GM23338 (cell line): Measurements from ENCODE around the gene TMEM255B. TPM values are rescaled to one million over a fixed set of nuclear protein-coding genes. Genes with fewer than 3 reads are reported as not detected.

Experiments used
- ATAC-seq: fragments of 200-7000 bp; cut with Tn5 transposase; 3 replicates; pipeline ENCODE4 v1.9.1; 2020
- DNase-seq: peaks from one replicate; pipeline ENCODE4 v3.0.0-alpha.2; 2015; ENCODE audit warnings: low spot score
- H2AFZ ChIP-seq: fragments of 200-600 bp; sonication (generic); 2 replicates; pipeline ENCODE4 v1.8.0; 2016; ENCODE audit warnings: antibody characterized with exemption, mild to moderate bottlenecking, moderate library complexity
- H3F3A ChIP-seq: fragments of 200-600 bp; sonication (generic); replicated peaks from 2 replicates; pipeline ENCODE4 v1.8.0; 2017; ENCODE audit warnings: antibody characterized with exemption, mixed run types, low read depth
- H3K27ac ChIP-seq: fragments of 200-600 bp; sonication (generic); 2 replicates; pipeline ENCODE4 v1.6.1; 2016; ENCODE audit warnings: low read depth
- H3K27me3 ChIP-seq: fragments of 200-600 bp; sonication (generic); 2 replicates; pipeline ENCODE4 v1.8.0; 2016; ENCODE audit warnings: mild to moderate bottlenecking, mixed run types, moderate library complexity; ENCODE audit not compliant: insufficient read depth
- H3K36me3 ChIP-seq: fragments of 200-600 bp; sonication (generic); 2 replicates; pipeline ENCODE4 v1.8.0; 2016; ENCODE audit warnings: mild to moderate bottlenecking; ENCODE audit not compliant: insufficient read depth
- H3K4me1 ChIP-seq: fragments of 200-600 bp; sonication (generic); 2 replicates; pipeline ENCODE4 v1.8.0; 2016; ENCODE audit warnings: mild to moderate bottlenecking, moderate library complexity; ENCODE audit not compliant: insufficient read depth
- H3K4me2 ChIP-seq: fragments of 200-600 bp; sonication (generic); 2 replicates; pipeline ENCODE4 v1.7.1; 2017; ENCODE audit warnings: mixed run types
- H3K4me3 ChIP-seq: fragments of 200-600 bp; sonication (generic); 2 replicates; pipeline ENCODE4 v1.6.1; 2016; ENCODE audit warnings: mixed run types
- H3K79me2 ChIP-seq: fragments of 200-600 bp; sonication (generic); replicated peaks from 2 replicates; pipeline ENCODE4 v1.8.0; 2017; ENCODE audit warnings: mild to moderate bottlenecking; ENCODE audit not compliant: insufficient read depth
- H3K9me2 ChIP-seq: fragments of 200-600 bp; sonication (generic); 2 replicates; pipeline ENCODE4 v1.8.0; 2017; ENCODE audit not compliant: insufficient read depth
- H4K20me1 ChIP-seq: fragments of 200-600 bp; sonication (generic); replicated peaks from 2 replicates; pipeline ENCODE4 v1.8.0; 2017; ENCODE audit warnings: mild to moderate bottlenecking; ENCODE audit not compliant: insufficient read depth
- H3K27ac Mint-ChIP-seq: 2 replicates; pipeline ENCODE4 v1.8.0; 2020; ENCODE audit warnings: inconsistent platforms, mild to moderate bottlenecking, moderate library complexity, mixed read lengths
- H3K27me3 Mint-ChIP-seq: 3 replicates; pipeline ENCODE4 v1.8.0; 2022; ENCODE audit warnings: low read depth, mild to moderate bottlenecking, moderate library complexity, mixed read lengths, inconsistent platforms; ENCODE audit not compliant: insufficient read depth, poor library complexity
- H3K36me3 Mint-ChIP-seq: 3 replicates; pipeline ENCODE4 v1.8.0; 2021; ENCODE audit warnings: low read depth, mild to moderate bottlenecking, inconsistent platforms, moderate library complexity, mixed read lengths
- H3K4me1 Mint-ChIP-seq: 3 replicates; pipeline ENCODE4 v1.8.0; 2020; ENCODE audit warnings: mild to moderate bottlenecking, inconsistent platforms, mixed read lengths
- H3K4me3 Mint-ChIP-seq: 3 replicates; pipeline ENCODE4 v1.8.0; 2021; ENCODE audit warnings: moderate library complexity, mild to moderate bottlenecking, inconsistent platforms, mixed read lengths
- H3K9me3 Mint-ChIP-seq: 3 replicates; pipeline ENCODE4 v1.8.0; 2020; ENCODE audit warnings: moderate library complexity, mild to moderate bottlenecking, inconsistent platforms, mixed read lengths
- CREB1 ChIP-seq: fragments of 250-450 bp; sonication (Bioruptor Pico); IDR thresholded peaks from 2 replicates; pipeline ENCODE4 v1.5.0; 2020; ENCODE audit warnings: low read depth, mild to moderate bottlenecking, moderate library complexity
- CTCF ChIP-seq, 2 experiments: fragments of 200-600 bp in 1 of 2; sonication (generic) in 1 of 2; conservative IDR thresholded peaks; 2 replicates each; pipeline versions ENCODE4 v1.5.1 to v1.6.1; 2016 to 2017; ENCODE audit warnings: antibody characterized with exemption in 2 of 2, low read depth in 2 of 2, mild to moderate bottlenecking in 2 of 2, moderate library complexity in 1 of 2
- POLR2AphosphoS5 ChIP-seq: IDR thresholded peaks from 2 replicates; pipeline ENCODE4 v1.6.1; 2016; ENCODE audit warnings: antibody characterized with exemption, low read depth
- ZNF462 ChIP-seq: fragments of 250-450 bp; sonication (Bioruptor Pico); IDR thresholded peaks from 2 replicates; pipeline ENCODE4 v1.5.0; 2020; ENCODE audit warnings: mild to moderate bottlenecking, moderate library complexity
- polyA plus RNA-seq: library from polyadenylated mRNA; unstranded; fragments of >200 nt; fragmentation: Nextera tagmentation; extraction: Ambion mirVana; gene quantifications from 2 replicates; pipeline ENCODE4 v1.2.1, GENCODE V29; 2016
- total RNA-seq: library from RNA; depleted of rRNA; stranded (reverse); fragments of >200 nt; shearing (Covaris generic); gene quantifications from 2 replicates; pipeline ENCODE4 v1.2.3, GENCODE V29; 2014

Gene TMEM255B
- total and polyA plus RNA-seq, 2 experiments from 2014 or later, result 0.69 to 4.4 TPM

GRCh38 chr13:113724780-113725315 lies 34.2 kb upstream of the TMEM255B start:
- ATAC-seq (peak; percentile 98), DNase-seq (peak; percentile 83)
- H3K27me3 Mint-ChIP-seq, result peaks cover 10% of the 10 kb centered on the region
- H3F3A ChIP-seq, result 0 out of 2 replicates have a peak, but pooled peaks cover 4% of the 10 kb centered on the region
- peak; percentile 43; the same call in 1 of the 2 replicates for TF ChIP-seq POLR2AphosphoS5
- TF ChIP-seq ZNF462 (CRISPR knock-in tag), result no peak
- peak; percentile 73 to 83 for TF ChIP-seq CTCF (conservative IDR thresholded peaks at IDR 0.05; ENCODE audit: low read depth in 2 of 2)
- 0 out of 2 replicates have a peak, but pooled peaks have one; percentile 36 for TF ChIP-seq CREB1 (CRISPR knock-in tag)
- H3K4me3 ChIP-seq, result peak overlapping the region; percentile 76
- no peaks in the 10 kb centered on the region for H3K27me3 ChIP-seq
- no peak overlapping the region for H3K27ac Mint-ChIP-seq
- no peak overlapping the region for H3K27ac ChIP-seq
- peak overlapping the region; percentile 68 for H3K4me3 Mint-ChIP-seq
- peaks cover 10% of the 10 kb centered on the region; the same call in 2 of the 3 replicates for H3K4me1 Mint-ChIP-seq
- peaks cover 5% of the 10 kb centered on the region; the same call in 2 of the 3 replicates for H3K9me3 Mint-ChIP-seq
- H3K4me1 ChIP-seq, result 0 out of 2 replicates have a peak, but pooled peaks cover 4% of the 10 kb centered on the region
- no peaks in the 10 kb centered on the region for H3K36me3 ChIP-seq
- peaks cover 7% of the 10 kb centered on the region; the same call in 1 of the 2 replicates for H3K9me2 ChIP-seq
- H2AFZ ChIP-seq, result peak overlapping the region; percentile 88; the same call in 1 of the 2 replicates
- H3K4me2 ChIP-seq, result peak overlapping the region; percentile 81
- H3K79me2 ChIP-seq, result no peaks in the 10 kb centered on the region
- H3K36me3 Mint-ChIP-seq, result no peaks in the 10 kb centered on the region
- H4K20me1 ChIP-seq, result no peaks in the 10 kb centered on the region
